Panc1 (cell line): ENCODE results near the gene CDYL2. TPM values are rescaled to one million over a fixed set of nuclear protein-coding genes. Genes with fewer than 3 reads are reported as not detected.

Experiments used
- ATAC-seq: fragments of 200-7000 bp; cut with Tn5 transposase; 2 replicates; pipeline ENCODE4 v1.9.1; 2020; ENCODE audit warnings: mild to moderate bottlenecking, moderate library complexity
- BruUV-seq: library from RNA; stranded (reverse); fragments of 400-500 nt; replicated peaks from 2 replicates; lab custom pipeline; 2021; lab: Mats Ljungman, UMichigan
- CTCF ChIA-PET: fragments of 300-600 bp; sonication (Branson Sonifier 250); formaldehyde crosslinking; loops from one replicate; lab custom pipeline; 2022; ENCODE audit warnings: antibody characterized with exemption; lab: Charles Lee
- POLR2A ChIA-PET: fragments of 300-600 bp; sonication (Branson Sonifier 250); formaldehyde crosslinking; loops from one replicate; lab custom pipeline; 2022; ENCODE audit warnings: antibody characterized with exemption; lab: Charles Lee
- DNase-seq: peaks from one replicate; pipeline ENCODE4 v3.0.0-alpha.2; 2010; ENCODE audit warnings: low read depth, low spot score
- H3K27ac ChIP-seq: 2 replicates; pipeline ENCODE4 v1.5.1; 2011; ENCODE audit warnings: mild to moderate bottlenecking, low read length, inconsistent platforms
- H3K27me3 ChIP-seq: fragments of 200-500 bp; sonication (Bioruptor generic); 2 replicates; pipeline ENCODE4 v1.6.0; 2014; ENCODE audit warnings: low read length, inconsistent platforms; ENCODE audit not compliant: control insufficient read depth, insufficient read depth
- H3K36me3 ChIP-seq: fragments of 200-500 bp; sonication (Bioruptor generic); 2 replicates; pipeline ENCODE4 v1.5.1; 2014; ENCODE audit warnings: inconsistent platforms, mild to moderate bottlenecking, low read length, moderate library complexity; ENCODE audit not compliant: control insufficient read depth, insufficient read depth
- H3K4me1 ChIP-seq: 2 replicates; pipeline ENCODE4 v1.5.1; 2011; ENCODE audit warnings: inconsistent platforms, mild to moderate bottlenecking, low read length, moderate library complexity; ENCODE audit not compliant: control insufficient read depth, insufficient read depth
- H3K4me3 ChIP-seq, 2 experiments: 2 replicates each; pipeline ENCODE4 v1.5.1; 2011 to 2012; ENCODE audit warnings: low read depth in 2 of 2, low read length in 2 of 2, mild to moderate bottlenecking in 2 of 2, inconsistent platforms in 1 of 2, moderate library complexity in 1 of 2
- H3K9me3 ChIP-seq: fragments of 200-500 bp; sonication (Bioruptor generic); 2 replicates; pipeline ENCODE4 v1.5.1; 2014; ENCODE audit warnings: low read depth, mild to moderate bottlenecking, inconsistent platforms, low read length, moderate library complexity; ENCODE audit not compliant: control insufficient read depth, insufficient read depth
- CTCF ChIP-seq: fragments of 450-650 bp; IDR thresholded peaks from 2 replicates; pipeline ENCODE4 v1.5.1; 2017; ENCODE audit warnings: mild to moderate bottlenecking
- POLR2AphosphoS5 ChIP-seq: IDR thresholded peaks from 2 replicates; pipeline ENCODE4 v1.6.1; 2012; ENCODE audit warnings: mild to moderate bottlenecking, low read depth, low read length, moderate library complexity
- REST ChIP-seq, 2 experiments: IDR thresholded peaks; 2 replicates each; pipeline ENCODE4 v1.6.1; 2011 to 2012; ENCODE audit warnings: low read depth in 2 of 2, control low read depth in 1 of 2, low read length in 1 of 2, mild to moderate bottlenecking in 1 of 2, moderate library complexity in 1 of 2; ENCODE audit not compliant: insufficient read depth in 1 of 2
- SIN3A ChIP-seq: IDR thresholded peaks from 2 replicates; pipeline ENCODE4 v1.6.1; 2012; ENCODE audit warnings: low read depth, mild to moderate bottlenecking, low read length, moderate library complexity, borderline replicate concordance; ENCODE audit not compliant: insufficient read depth
- TCF7L2 ChIP-seq: IDR thresholded peaks from 2 replicates; pipeline ENCODE4 v1.6.1; 2011; ENCODE audit warnings: mild to moderate bottlenecking, low read depth, low read length, inconsistent platforms
- in situ Hi-C: cut with HindIII; loops from 2 replicates; pipeline ENCODE4 v1.10.0; 2016; ENCODE audit warnings: low sequenced_read_pairs, low pct_unique_long_range_greater_than_20kb
- intact Hi-C: fragments of 100-400 bp; cut with micrococcal nuclease; formaldehyde crosslinking; loops from one replicate; pipeline ENCODE4 v1.10.0; 2022; ENCODE audit not compliant: unreplicated experiment
- total RNA-seq: library from RNA; stranded (reverse); gene quantifications from one replicate; pipeline ENCODE4 v1.2.1, GENCODE V29; 2021; ENCODE audit not compliant: unreplicated experiment

CDYL2 gene
- total RNA-seq, 1 experiment from 2014 or later, result 6.1 TPM

GRCh38 chr16:80594756-80595155 is 209.6 kb downstream of the CDYL2 start:
- TF ChIP-seq SIN3A, result no peak
- TF ChIP-seq POLR2AphosphoS5, result no peak
- TF ChIP-seq REST (IDR thresholded peaks at IDR 0.05; ENCODE audit: insufficient read depth in 1 of 2, low read depth in 2 of 2, low read length in 1 of 2), result no peak
- no peak for TF ChIP-seq CTCF
- TF ChIP-seq TCF7L2, result no peak
- in situ Hi-C loops, result no loop called here
- CTCF ChIA-PET, result no interaction called here
- Histone ChIP-seq H3K4me1 (no peaks in the 10 kb centered on the region), H3K27me3 (no peaks in the 10 kb centered on the region), H3K4me3 (no peak overlapping the region), H3K9me3 (no peaks in the 10 kb centered on the region), H3K27ac (no peak overlapping the region), H3K36me3 (no peaks in the 10 kb centered on the region)
- DNase-seq, result no peak
- intact Hi-C loops, result no loop called here
- POLR2A ChIA-PET, result no interaction called here
- BruUV-seq, result no TSS peak
- ATAC-seq, result no peak

- Histone ChIP-seq H3K36me3 (no peaks in the 10 kb centered on the region), H3K27me3 (no peaks in the 10 kb centered on the region), H3K4me3 (no peak overlapping the region), H3K4me1 (no peaks in the 10 kb centered on the region), H3K9me3 (no peaks in the 10 kb centered on the region), H3K27ac (no peak overlapping the region)
- ATAC-seq (no peak), DNase-seq (no peak)
- in situ Hi-C loops (no loop called here), intact Hi-C loops (no loop called here)
- TF ChIP-seq TCF7L2, result no peak
- no peak for TF ChIP-seq POLR2AphosphoS5
- TF ChIP-seq REST (IDR thresholded peaks at IDR 0.05; ENCODE audit: insufficient read depth in 1 of 2, low read depth in 2 of 2, low read length in 1 of 2), result no peak
- TF ChIP-seq SIN3A, result no peak
- no peak for TF ChIP-seq CTCF
- ChIA-PET POLR2A (no interaction called here), CTCF (no interaction called here)
- no TSS peak for BruUV-seq
These were observed 212.1 kb downstream of the CDYL2 start for GRCh38 chr16:80592273-80592672.
